HK-2 (cell line): Measurements from ENCODE around the gene PDIA5.

Source experiments
- DNase-seq: peaks from one replicate; pipeline ENCODE4 v3.0.0-alpha.2; 2018; ENCODE audit not compliant: unreplicated experiment

Gene PDIA5

GRCh38 chr3:123119802-123120201 lies 53.0 kb downstream of the PDIA5 start:
- no peak for DNase-seq

- DNase-seq: no peak
Observed at GRCh38 chr3:123120573-123120972, 53.7 kb downstream of the PDIA5 start.

- no peak for DNase-seq
Observed at GRCh38 chr3:123122057-123122456, 55.2 kb downstream of the PDIA5 start.

GRCh38 chr3:123122525-123123315 lies 55.9 kb downstream of the PDIA5 start:
- no peak for DNase-seq

- no peak for DNase-seq
Observed at GRCh38 chr3:123123716-123124616, 57.1 kb downstream of the PDIA5 start.

GRCh38 chr3:123124971-123125370 lies 58.1 kb downstream of the PDIA5 start:
- DNase-seq: no peak

- no peak for DNase-seq
Observed at GRCh38 chr3:123126031-123126430, 59.2 kb downstream of the PDIA5 start.

- no peak for DNase-seq
Observed at GRCh38 chr3:123126653-123127052, 59.8 kb downstream of the PDIA5 start.

GRCh38 chr3:123129092-123129491 lies 62.3 kb downstream of the PDIA5 start:
- DNase-seq: no peak

- no peak for DNase-seq
Observed at GRCh38 chr3:123129532-123129931, 62.7 kb downstream of the PDIA5 start.

GRCh38 chr3:123130079-123130750 lies 63.4 kb downstream of the PDIA5 start:
- no peak for DNase-seq

GRCh38 chr3:123134671-123135070 lies 67.8 kb downstream of the PDIA5 start:
- DNase-seq: no peak

- DNase-seq: no peak
Observed at GRCh38 chr3:123137001-123137400, 70.2 kb downstream of the PDIA5 start.

GRCh38 chr3:123138839-123139444 lies 72.1 kb downstream of the PDIA5 start:
- no peak for DNase-seq

GRCh38 chr3:123139522-123139921 lies 72.7 kb downstream of the PDIA5 start:
- no peak for DNase-seq

GRCh38 chr3:123140550-123140949 lies 73.7 kb downstream of the PDIA5 start:
- no peak for DNase-seq

- DNase-seq: no peak
Observed at GRCh38 chr3:123141276-123141675, 74.5 kb downstream of the PDIA5 start.

GRCh38 chr3:123143669-123144411 lies 77.0 kb downstream of the PDIA5 start:
- peak; percentile 27 for DNase-seq

GRCh38 chr3:123147754-123148535 lies 81.1 kb downstream of the PDIA5 start:
- no peak for DNase-seq

- DNase-seq: no peak
Observed at GRCh38 chr3:123148772-123149171, 81.9 kb downstream of the PDIA5 start.
